ENCODE measurements around the gene EPSTI1.
A peak's percentile ranks its signal among the peaks of the same experiment; 100 is the strongest.

The EPSTI1 gene

GRCh38 chr13:43020794-43021193, 28.8 kb upstream of the EPSTI1 start:
- Histone ChIP-seq H2AFZ (ENCODE audit: insufficient read depth, low read length, poor library complexity) (no peak overlapping the region), H3K27ac (ENCODE audit: low read depth, low read length) (peak overlapping the region; percentile 85), H3K14ac (ENCODE audit: low read length) (no peak overlapping the region), H3K9ac (ENCODE audit: low read length) (no peak overlapping the region), H4K12ac (ENCODE audit: low read depth, low read length) (no peak overlapping the region), H3K4me2 (ENCODE audit: low read length) (no peak overlapping the region), H3K4me3 (ENCODE audit: low read depth, low read length) (no peak overlapping the region), H3K27me3 (ENCODE audit: insufficient read depth, low read length) (no peaks in the 10 kb centered on the region), H2BK5ac (ENCODE audit: low read depth, low read length, poor library complexity) (no peak overlapping the region), H3K18ac (ENCODE audit: low read length) (no peak overlapping the region), H3K23ac (ENCODE audit: low read length) (no peak overlapping the region), H3K4ac (ENCODE audit: low read depth, low read length) (no peak overlapping the region), H3K36me3 (ENCODE audit: control insufficient read depth in 1 of 2, insufficient read depth in 2 of 2, low read length in 2 of 2) (no peaks in the 10 kb centered on the region), H2BK12ac (ENCODE audit: low read length) (no peak overlapping the region), H2BK120ac (ENCODE audit: insufficient read depth, low read length, poor library complexity) (no peak overlapping the region), H3K9me3 (ENCODE audit: insufficient read depth, low read depth, low read length) (peaks cover 4% of the 10 kb centered on the region), H2AK5ac (ENCODE audit: low read length) (no peak overlapping the region), H3K79me1 (ENCODE audit: low read length) (peaks cover 32% of the 10 kb centered on the region), H3K79me2 (ENCODE audit: control insufficient read depth, insufficient read depth, low read length, poor library complexity) (no peaks in the 10 kb centered on the region), H4K91ac (ENCODE audit: low read depth, low read length) (no peak overlapping the region), H4K8ac (ENCODE audit: low read depth, low read length) (no peak overlapping the region), H3K4me1 (ENCODE audit: control insufficient read depth in 1 of 2, insufficient read depth in 2 of 2, low read length in 2 of 2) (peaks cover 8 to 13% of the 10 kb centered on the region in 2 experiments)
- DNase-seq: no peak
- no CpG with 5 or more reads among the region's 1 CpG for WGBS (ENCODE audit: extremely low coverage, insufficient coverage, insufficient read length)

DNA sequence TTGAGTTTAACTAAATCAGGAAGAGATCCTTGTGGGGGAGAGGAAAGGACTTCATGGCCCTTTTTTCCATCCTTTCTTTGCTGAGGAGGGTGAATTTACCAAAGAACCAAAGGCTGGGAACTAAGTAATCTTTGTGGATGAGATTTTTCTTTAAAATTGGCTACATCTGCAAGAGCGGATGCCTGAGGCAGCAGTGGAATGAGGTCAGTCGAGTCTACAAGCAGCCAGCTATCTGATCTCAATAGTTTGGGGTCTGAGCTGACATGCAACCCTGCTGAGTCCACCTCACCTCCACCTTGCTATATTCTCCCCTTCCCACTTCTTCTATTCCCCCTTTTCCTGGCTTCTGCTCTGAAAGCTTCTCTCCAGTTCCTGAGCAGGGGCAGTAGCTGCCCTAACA, 27.8 kb upstream of the EPSTI1 start:
- H3K18ac ChIP-seq (ENCODE audit: low read length): peak overlapping the region; percentile 84
- H4K91ac ChIP-seq (ENCODE audit: low read depth, low read length): peak overlapping the region; percentile 91
- H3K4me3 ChIP-seq (ENCODE audit: low read depth, low read length): no peak overlapping the region
- H3K4me1 ChIP-seq (ENCODE audit: control insufficient read depth in 1 of 2, insufficient read depth in 2 of 2, low read length in 2 of 2): peaks cover 8 to 13% of the 10 kb centered on the region in 2 experiments
- peaks cover 32% of the 10 kb centered on the region for H3K79me1 ChIP-seq (ENCODE audit: low read length)
- peak overlapping the region; percentile 79 for H2BK5ac ChIP-seq (ENCODE audit: low read depth, low read length, poor library complexity)
- no peak overlapping the region for H2AFZ ChIP-seq (ENCODE audit: insufficient read depth, low read length, poor library complexity)
- H4K12ac ChIP-seq (ENCODE audit: low read depth, low read length): peak overlapping the region; percentile 35
- no peak overlapping the region for H3K4me2 ChIP-seq (ENCODE audit: low read length)
- H3K4ac ChIP-seq (ENCODE audit: low read depth, low read length): no peak overlapping the region
- peak overlapping the region; percentile 89 for H2BK120ac ChIP-seq (ENCODE audit: insufficient read depth, low read length, poor library complexity)
- no peaks in the 10 kb centered on the region for H3K79me2 ChIP-seq (ENCODE audit: control insufficient read depth, insufficient read depth, low read length, poor library complexity)
- H3K27ac ChIP-seq (ENCODE audit: low read depth, low read length): peak overlapping the region; percentile 85
- no peaks in the 10 kb centered on the region for H3K36me3 ChIP-seq (ENCODE audit: control insufficient read depth in 1 of 2, insufficient read depth in 2 of 2, low read length in 2 of 2)
- H3K23ac ChIP-seq (ENCODE audit: low read length): no peak overlapping the region
- no CpG with 5 or more reads among the region's 2 CpGs for WGBS (ENCODE audit: extremely low coverage, insufficient coverage, insufficient read length)
- no peak overlapping the region for H2AK5ac ChIP-seq (ENCODE audit: low read length)
- no peak overlapping the region for H3K9ac ChIP-seq (ENCODE audit: low read length)
- H3K14ac ChIP-seq (ENCODE audit: low read length): peak overlapping the region; percentile 54
- peak; percentile 32 to 65 for DNase-seq
- no peaks in the 10 kb centered on the region for H3K27me3 ChIP-seq (ENCODE audit: insufficient read depth, low read length)
- peak overlapping the region; percentile 79 for H4K8ac ChIP-seq (ENCODE audit: low read depth, low read length)
- H2BK12ac ChIP-seq (ENCODE audit: low read length): peak overlapping the region; percentile 53
- H3K9me3 ChIP-seq (ENCODE audit: insufficient read depth, low read depth, low read length): peaks cover 4% of the 10 kb centered on the region

- Histone ChIP-seq H3K9me3 (ENCODE audit: insufficient read depth, low read depth, low read length) (no peaks in the 10 kb centered on the region), H3K36me3 (ENCODE audit: control insufficient read depth in 1 of 2, insufficient read depth in 2 of 2, low read length in 2 of 2) (no peaks in the 10 kb centered on the region), H2AK5ac (ENCODE audit: low read length) (peak overlapping the region; percentile 30), H2BK12ac (ENCODE audit: low read length) (no peak overlapping the region), H3K18ac (ENCODE audit: low read length) (no peak overlapping the region), H3K27ac (ENCODE audit: low read depth, low read length) (no peak overlapping the region), H3K79me1 (ENCODE audit: low read length) (peaks cover 14% of the 10 kb centered on the region), H3K4me3 (ENCODE audit: low read depth, low read length) (no peak overlapping the region), H4K12ac (ENCODE audit: low read depth, low read length) (no peak overlapping the region), H2BK5ac (ENCODE audit: low read depth, low read length, poor library complexity) (no peak overlapping the region), H4K8ac (ENCODE audit: low read depth, low read length) (no peak overlapping the region), H3K14ac (ENCODE audit: low read length) (no peak overlapping the region), H3K4me1 (ENCODE audit: control insufficient read depth in 1 of 2, insufficient read depth in 2 of 2, low read length in 2 of 2) (peaks cover 2 to 3% of the 10 kb centered on the region in 2 experiments), H2BK120ac (ENCODE audit: insufficient read depth, low read length, poor library complexity) (no peak overlapping the region), H3K4ac (ENCODE audit: low read depth, low read length) (no peak overlapping the region), H3K27me3 (ENCODE audit: insufficient read depth, low read length) (no peaks in the 10 kb centered on the region), H3K4me2 (ENCODE audit: low read length) (no peak overlapping the region), H3K79me2 (ENCODE audit: control insufficient read depth, insufficient read depth, low read length, poor library complexity) (no peaks in the 10 kb centered on the region), H3K23ac (ENCODE audit: low read length) (no peak overlapping the region), H4K91ac (ENCODE audit: low read depth, low read length) (no peak overlapping the region), H2AFZ (ENCODE audit: insufficient read depth, low read length, poor library complexity) (no peak overlapping the region), H3K9ac (ENCODE audit: low read length) (no peak overlapping the region)
- no peak for DNase-seq
- whole genome bisulfite sequencing (ENCODE audit: extremely low coverage, insufficient coverage, insufficient read length): 100% methylated on average over 1 of the region's 5 CpGs
Measured at GRCh38 chr13:43016226-43016625, 24.2 kb upstream of the EPSTI1 start.

DNA sequence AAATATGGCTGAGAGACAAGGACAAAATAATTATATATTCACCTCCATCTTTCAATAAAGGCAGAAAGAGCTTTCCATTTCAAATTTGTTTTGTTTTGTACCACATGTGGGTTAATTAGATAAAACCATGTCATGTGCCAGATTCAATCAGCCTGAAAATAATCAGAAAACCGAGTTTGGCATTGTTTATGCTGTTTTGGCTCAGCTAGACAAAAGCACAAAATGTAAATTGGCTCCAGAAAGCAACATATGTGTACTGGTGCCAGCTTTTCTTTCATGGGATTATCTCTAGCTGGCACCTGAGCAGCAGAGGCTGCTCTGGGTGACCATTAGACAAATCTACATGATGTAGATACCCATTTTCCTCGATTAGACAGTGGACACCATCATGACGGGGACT, 22.1 kb upstream of the EPSTI1 start:
- H2AFZ ChIP-seq (ENCODE audit: insufficient read depth, low read length, poor library complexity): no peak overlapping the region
- no CpG with 5 or more reads among the region's 3 CpGs for WGBS (ENCODE audit: extremely low coverage, insufficient coverage, insufficient read length)

More for the DNA sequence above, 22.1 kb upstream of the EPSTI1 start:
- Histone ChIP-seq H3K4me1 (ENCODE audit: control insufficient read depth in 1 of 2, insufficient read depth in 2 of 2, low read length in 2 of 2) (no peaks in the 10 kb centered on the region), H4K8ac (ENCODE audit: low read depth, low read length) (no peak overlapping the region), H4K91ac (ENCODE audit: low read depth, low read length) (no peak overlapping the region), H3K79me1 (ENCODE audit: low read length) (peaks cover 9% of the 10 kb centered on the region), H3K4me3 (ENCODE audit: low read depth, low read length) (no peak overlapping the region), H2AK5ac (ENCODE audit: low read length) (no peak overlapping the region), H3K9me3 (ENCODE audit: insufficient read depth, low read depth, low read length) (no peaks in the 10 kb centered on the region), H3K18ac (ENCODE audit: low read length) (no peak overlapping the region), H4K12ac (ENCODE audit: low read depth, low read length) (no peak overlapping the region), H3K79me2 (ENCODE audit: control insufficient read depth, insufficient read depth, low read length, poor library complexity) (no peaks in the 10 kb centered on the region), H3K27ac (ENCODE audit: low read depth, low read length) (no peak overlapping the region), H3K27me3 (ENCODE audit: insufficient read depth, low read length) (no peaks in the 10 kb centered on the region), H3K36me3 (ENCODE audit: control insufficient read depth in 1 of 2, insufficient read depth in 2 of 2, low read length in 2 of 2) (no peaks in the 10 kb centered on the region), H3K14ac (ENCODE audit: low read length) (no peak overlapping the region), H3K23ac (ENCODE audit: low read length) (no peak overlapping the region), H2BK5ac (ENCODE audit: low read depth, low read length, poor library complexity) (no peak overlapping the region), H2BK12ac (ENCODE audit: low read length) (no peak overlapping the region), H3K4ac (ENCODE audit: low read depth, low read length) (no peak overlapping the region), H3K4me2 (ENCODE audit: low read length) (no peak overlapping the region), H3K9ac (ENCODE audit: low read length) (no peak overlapping the region), H2BK120ac (ENCODE audit: insufficient read depth, low read length, poor library complexity) (no peak overlapping the region)
- DNase-seq: no peak

All from trophoblast cell (in vitro differentiated cells and primary cell).